Measurements from ENCODE around the gene ARHGEF7.

The ARHGEF7 gene

GRCh38 chr13:111259058-111259457 lies 143.9 kb downstream of the ARHGEF7 start:
- no peak overlapping the region for H3K27ac ChIP-seq

GRCh38 chr13:111261326-111261725 lies 146.2 kb downstream of the ARHGEF7 start:
- TF ChIP-seq, protein P1, sequence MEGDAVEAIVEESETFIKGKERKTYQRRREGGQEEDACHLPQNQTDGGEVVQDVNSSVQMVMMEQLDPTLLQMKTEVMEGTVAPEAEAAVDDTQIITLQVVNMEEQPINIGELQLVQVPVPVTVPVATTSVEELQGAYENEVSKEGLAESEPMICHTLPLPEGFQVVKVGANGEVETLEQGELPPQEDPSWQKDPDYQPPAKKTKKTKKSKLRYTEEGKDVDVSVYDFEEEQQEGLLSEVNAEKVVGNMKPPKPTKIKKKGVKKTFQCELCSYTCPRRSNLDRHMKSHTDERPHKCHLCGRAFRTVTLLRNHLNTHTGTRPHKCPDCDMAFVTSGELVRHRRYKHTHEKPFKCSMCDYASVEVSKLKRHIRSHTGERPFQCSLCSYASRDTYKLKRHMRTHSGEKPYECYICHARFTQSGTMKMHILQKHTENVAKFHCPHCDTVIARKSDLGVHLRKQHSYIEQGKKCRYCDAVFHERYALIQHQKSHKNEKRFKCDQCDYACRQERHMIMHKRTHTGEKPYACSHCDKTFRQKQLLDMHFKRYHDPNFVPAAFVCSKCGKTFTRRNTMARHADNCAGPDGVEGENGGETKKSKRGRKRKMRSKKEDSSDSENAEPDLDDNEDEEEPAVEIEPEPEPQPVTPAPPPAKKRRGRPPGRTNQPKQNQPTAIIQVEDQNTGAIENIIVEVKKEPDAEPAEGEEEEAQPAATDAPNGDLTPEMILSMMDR (IDR thresholded peaks at IDR 0.05): no peak
- no peak for TF ChIP-seq ZFX (IDR thresholded peaks at IDR 0.05; ENCODE audit: borderline replicate concordance)
- H3K27ac ChIP-seq: no peak overlapping the region

More at GRCh38 chr13:111259058-111259457, 143.9 kb downstream of the ARHGEF7 start:
- TF ChIP-seq, protein P1 (IDR thresholded peaks at IDR 0.05): no peak

DNA sequence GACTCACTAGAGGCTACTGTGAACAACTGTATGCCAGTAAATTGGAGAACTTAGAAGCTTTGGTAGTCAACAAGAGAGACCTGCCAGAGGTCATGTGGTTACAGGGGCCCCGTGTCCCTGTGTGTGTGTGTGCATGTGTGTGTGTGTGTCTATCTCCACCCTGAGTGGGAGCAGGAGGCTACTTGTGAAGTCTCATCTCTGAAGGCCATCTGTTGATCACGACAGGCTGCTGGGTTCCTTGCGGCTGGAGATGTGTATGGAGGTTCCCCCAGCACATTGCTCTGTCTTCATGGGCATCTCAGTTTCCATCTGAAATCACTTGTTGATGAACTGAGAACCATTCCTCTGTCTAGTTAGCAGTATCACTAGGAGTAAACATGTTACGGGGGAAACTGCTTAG lies 147.2 kb downstream of the ARHGEF7 start:
- TF ChIP-seq ZFX (IDR thresholded peaks at IDR 0.05; ENCODE audit: borderline replicate concordance): no peak

DNA sequence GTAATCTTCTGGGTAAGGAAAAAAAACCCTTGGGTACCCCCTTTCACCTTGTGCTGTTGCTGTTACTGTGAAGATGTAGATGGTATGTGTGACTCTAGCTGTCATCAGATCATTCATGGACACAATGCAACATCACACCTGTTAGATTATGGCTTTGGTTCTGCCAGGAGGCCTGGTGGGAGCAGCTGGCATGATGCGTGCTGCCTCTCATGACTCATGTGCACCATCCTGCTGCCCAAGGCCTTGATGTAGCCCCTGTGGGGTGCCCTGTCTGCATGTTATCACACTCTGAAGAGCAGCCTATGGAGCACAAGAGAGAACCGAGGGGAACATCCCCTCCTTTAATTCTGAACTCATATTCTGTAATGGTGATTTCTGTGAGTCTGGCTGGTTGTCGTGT lies 147.6 kb downstream of the ARHGEF7 start:
- TF ChIP-seq, protein P1 (IDR thresholded peaks at IDR 0.05): no peak
- TF ChIP-seq ZFX (IDR thresholded peaks at IDR 0.05; ENCODE audit: borderline replicate concordance): no peak
- H3K27ac ChIP-seq: no peak overlapping the region

More for the DNA sequence above, 147.2 kb downstream of the ARHGEF7 start:
- H3K27ac ChIP-seq: no peak overlapping the region

DNA sequence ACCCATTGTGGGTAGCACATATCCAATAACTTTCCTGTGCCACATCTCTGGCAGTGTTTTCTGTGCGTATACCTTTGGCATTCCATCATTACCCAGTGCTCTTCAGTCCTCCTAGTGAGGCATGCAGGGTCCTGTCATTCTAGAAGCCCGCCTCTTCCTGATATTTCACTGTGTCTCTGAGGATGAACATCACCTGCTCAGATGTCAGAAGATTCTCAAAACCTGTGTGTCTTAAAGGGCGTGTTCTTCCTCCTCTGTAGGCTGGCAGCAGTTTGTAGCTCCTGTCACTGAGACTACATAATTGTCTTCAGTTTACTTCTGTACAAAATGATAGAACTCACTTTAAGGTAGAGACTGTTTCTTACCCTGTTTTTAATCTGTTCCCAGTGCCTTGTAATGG lies 148.5 kb downstream of the ARHGEF7 start:
- TF ChIP-seq, protein P1 (IDR thresholded peaks at IDR 0.05): no peak
- TF ChIP-seq ZFX (IDR thresholded peaks at IDR 0.05; ENCODE audit: borderline replicate concordance): no peak
- H3K27ac ChIP-seq: no peak overlapping the region

GRCh38 chr13:111265006-111265700 lies 150.0 kb downstream of the ARHGEF7 start:
- TF ChIP-seq, protein P1 (IDR thresholded peaks at IDR 0.05): no peak
- TF ChIP-seq ZFX (IDR thresholded peaks at IDR 0.05; ENCODE audit: borderline replicate concordance): no peak
- H3K27ac ChIP-seq: no peak overlapping the region

DNA sequence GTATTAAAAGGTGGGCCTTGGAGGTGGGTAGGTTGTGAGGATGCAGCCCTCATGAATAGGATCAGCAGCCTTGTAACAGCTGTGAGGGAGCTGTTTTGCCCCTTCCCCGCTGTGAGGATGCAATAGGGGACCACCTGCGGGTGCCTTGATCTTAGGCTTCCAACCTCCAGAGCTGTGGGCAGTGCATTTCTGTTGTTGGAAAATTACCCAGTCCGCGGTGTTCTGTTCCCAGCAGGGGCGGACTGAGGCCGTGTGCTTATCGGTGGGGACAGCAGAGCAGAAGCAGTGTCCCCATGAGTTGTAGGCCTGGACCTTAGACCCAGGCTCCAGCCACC lies 150.6 kb downstream of the ARHGEF7 start:
- no peak for TF ChIP-seq ZFX (IDR thresholded peaks at IDR 0.05; ENCODE audit: borderline replicate concordance)
- no peak overlapping the region for H3K27ac ChIP-seq

DNA sequence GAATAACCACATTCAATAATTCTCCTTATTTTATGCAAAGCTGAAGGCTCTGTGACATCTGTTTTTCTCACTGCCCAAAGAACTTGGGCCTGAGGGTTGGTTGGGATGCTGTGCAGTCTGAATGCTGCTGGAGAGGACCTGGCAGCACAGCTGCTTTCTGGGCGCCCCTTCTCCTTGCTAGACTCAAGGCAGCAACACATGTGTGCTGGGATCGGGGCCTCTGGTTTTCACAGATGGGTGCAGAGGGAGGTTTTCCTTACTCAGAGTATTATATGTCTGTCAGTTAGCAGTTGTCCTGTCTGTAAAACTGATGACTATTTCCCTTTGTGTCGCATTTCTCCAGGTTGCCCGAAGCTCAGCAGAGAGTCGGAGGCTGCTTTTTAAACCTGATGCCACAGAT lies 152.1 kb downstream of the ARHGEF7 start:
- TF ChIP-seq, protein P1 (IDR thresholded peaks at IDR 0.05): no peak
- no peak for TF ChIP-seq ZFX (IDR thresholded peaks at IDR 0.05; ENCODE audit: borderline replicate concordance)
- no peak overlapping the region for H3K27ac ChIP-seq
